ENCODE measurements around the gene CHST4.

GRCh38 chr16:71557299-71557698 lies 31.1 kb downstream of the CHST4 start:
- no peak for TF ChIP-seq CTCF (IDR thresholded peaks at IDR 0.05 in 4 of 5, conservative IDR thresholded peaks at IDR 0.05 in 1 of 5)
- no peak for TF ChIP-seq POLR2A (IDR thresholded peaks at IDR 0.05)

Measured in gastrocnemius medialis (tissue), 4 donors.